ENCODE results near the gene ARCN1. TPM values are rescaled to one million over a fixed set of nuclear protein-coding genes. Genes with fewer than 3 reads are reported as not detected.

Gene ARCN1
- total and polyA plus RNA-seq, 2 donors (not counting 1 experiment from before 2014, with no cell fraction given) = 42.9 to 83.2 TPM

DNA sequence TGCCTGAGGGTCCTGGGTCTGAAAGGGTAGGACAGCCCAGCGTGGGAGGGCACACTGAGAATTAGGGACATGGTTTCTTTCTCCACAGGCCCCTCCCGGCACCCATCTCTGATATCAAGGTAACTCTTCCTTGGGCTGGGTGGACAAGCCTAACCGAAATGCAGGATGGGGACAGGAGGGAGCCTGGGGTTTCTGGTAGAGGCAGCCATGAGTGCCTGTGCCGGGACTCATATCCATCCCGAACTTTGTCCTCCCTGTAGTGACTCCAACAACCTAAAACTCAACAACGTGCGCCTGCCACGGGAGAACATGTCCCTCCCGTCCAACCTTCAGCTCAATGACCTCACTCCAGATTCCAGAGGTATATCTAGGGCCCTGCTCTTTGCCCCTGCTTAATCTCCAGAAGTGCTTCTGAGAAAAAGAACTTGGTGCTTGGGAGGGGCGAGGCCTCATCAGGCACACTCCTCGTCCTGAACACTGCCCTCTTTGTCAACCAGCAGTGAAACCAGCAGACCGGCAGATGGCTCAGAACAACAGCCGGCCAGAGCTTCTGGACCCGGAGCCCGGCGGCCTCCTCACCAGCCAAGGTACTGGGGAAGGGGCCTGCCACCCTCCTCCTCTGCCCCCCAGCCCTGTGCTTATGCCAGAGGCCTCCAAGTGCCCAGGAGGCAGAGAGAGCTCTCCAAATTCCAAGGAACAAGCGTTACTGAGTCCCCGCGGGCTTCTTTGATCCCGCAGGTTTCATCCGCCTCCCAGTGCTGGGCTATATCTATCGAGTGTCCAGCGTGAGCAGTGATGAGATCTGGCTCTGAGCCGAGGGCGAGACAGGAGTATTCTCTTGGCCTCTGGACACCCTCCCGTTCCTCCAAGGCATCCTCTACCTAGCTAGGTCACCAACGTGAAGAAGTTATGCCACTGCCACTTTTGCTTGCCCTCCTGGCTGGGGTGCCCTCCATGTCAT, 38.2 kb upstream of the ARCN1 start:
- no peak overlapping the region for H3K4me2 ChIP-seq (replicated peaks; ENCODE audit: low read depth, low read length, poor library complexity, severe bottlenecking)
- H3K27ac Mint-ChIP-seq = no peak overlapping the region
- H3K27me3 ChIP-seq (replicated peaks in 1 of 4; ENCODE audit: control extremely low read depth in 1 of 4, control insufficient read depth in 3 of 4, insufficient read depth in 4 of 4, low read length in 3 of 4) = no peaks in the 10 kb centered on the region
- no peaks in the 10 kb centered on the region for H3K9me3 ChIP-seq (ENCODE audit: control extremely low read depth in 1 of 3, control insufficient read depth in 2 of 3, insufficient read depth in 1 of 3, low read length in 2 of 3)
- H3K27me3 Mint-ChIP-seq = no peaks in the 10 kb centered on the region
- intact Hi-C loops (cut with micrococcal nuclease) = no loop called here
- ATAC-seq (ENCODE audit: low read depth) (no peak), DNase-seq (no peak)
- no peaks in the 10 kb centered on the region for H3K79me2 ChIP-seq (ENCODE audit: control insufficient read depth, insufficient read depth, low read length)
- ChIA-PET POLR2A (interaction anchor here (0.7 kb wide), 1 partner anchor 9 kb away, joined by 3 read pairs; no protein-coding TSS in a partner anchor), CTCF (no interaction called here)
- WGBS (ENCODE audit: insufficient coverage) = 93% methylated on average over 24 of the region's 27 CpGs
- H3K27ac ChIP-seq (ENCODE audit: low read length in 2 of 2) = no peak overlapping the region
- H2AFZ ChIP-seq (ENCODE audit: insufficient read depth, low read depth, low read length, poor library complexity, severe bottlenecking) = no peak overlapping the region
- H3K4me1 Mint-ChIP-seq = peaks cover 18% of the 10 kb centered on the region
- no peak overlapping the region for H3K4me3 ChIP-seq (ENCODE audit: control extremely low read depth in 1 of 5, extremely low read depth in 1 of 5, insufficient read depth in 1 of 5, low read depth in 2 of 5, low read length in 4 of 5)
- H3K4me1 ChIP-seq (ENCODE audit: control insufficient read depth in 2 of 2, insufficient read depth in 2 of 2, low read length in 2 of 2) = peaks cover 14 to 21% of the 10 kb centered on the region in 2 donors
- no peaks in the 10 kb centered on the region for H3K36me3 ChIP-seq (replicated peaks in 1 of 2; ENCODE audit: control extremely low read depth in 1 of 2, control insufficient read depth in 1 of 2, extremely low read depth in 1 of 2, insufficient read depth in 2 of 2, low read length in 1 of 2)
- H4K20me1 ChIP-seq (ENCODE audit: control insufficient read depth, insufficient read depth, low read length, poor library complexity, severe bottlenecking) = no peaks in the 10 kb centered on the region
- TF ChIP-seq EZH2 (IDR thresholded peaks at IDR 0.05; ENCODE audit: borderline replicate concordance, insufficient read depth, low read depth, low read length, poor library complexity, severe bottlenecking) = no peak
- TF ChIP-seq, protein P1, sequence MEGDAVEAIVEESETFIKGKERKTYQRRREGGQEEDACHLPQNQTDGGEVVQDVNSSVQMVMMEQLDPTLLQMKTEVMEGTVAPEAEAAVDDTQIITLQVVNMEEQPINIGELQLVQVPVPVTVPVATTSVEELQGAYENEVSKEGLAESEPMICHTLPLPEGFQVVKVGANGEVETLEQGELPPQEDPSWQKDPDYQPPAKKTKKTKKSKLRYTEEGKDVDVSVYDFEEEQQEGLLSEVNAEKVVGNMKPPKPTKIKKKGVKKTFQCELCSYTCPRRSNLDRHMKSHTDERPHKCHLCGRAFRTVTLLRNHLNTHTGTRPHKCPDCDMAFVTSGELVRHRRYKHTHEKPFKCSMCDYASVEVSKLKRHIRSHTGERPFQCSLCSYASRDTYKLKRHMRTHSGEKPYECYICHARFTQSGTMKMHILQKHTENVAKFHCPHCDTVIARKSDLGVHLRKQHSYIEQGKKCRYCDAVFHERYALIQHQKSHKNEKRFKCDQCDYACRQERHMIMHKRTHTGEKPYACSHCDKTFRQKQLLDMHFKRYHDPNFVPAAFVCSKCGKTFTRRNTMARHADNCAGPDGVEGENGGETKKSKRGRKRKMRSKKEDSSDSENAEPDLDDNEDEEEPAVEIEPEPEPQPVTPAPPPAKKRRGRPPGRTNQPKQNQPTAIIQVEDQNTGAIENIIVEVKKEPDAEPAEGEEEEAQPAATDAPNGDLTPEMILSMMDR (IDR thresholded peaks at IDR 0.05) = no peak
- H3K9ac ChIP-seq (ENCODE audit: low read length) = no peak overlapping the region
- no peaks in the 10 kb centered on the region for H3K9me3 Mint-ChIP-seq (ENCODE audit: insufficient read depth)
- peak overlapping the region; percentile 19 for H3K4me3 Mint-ChIP-seq

DNA sequence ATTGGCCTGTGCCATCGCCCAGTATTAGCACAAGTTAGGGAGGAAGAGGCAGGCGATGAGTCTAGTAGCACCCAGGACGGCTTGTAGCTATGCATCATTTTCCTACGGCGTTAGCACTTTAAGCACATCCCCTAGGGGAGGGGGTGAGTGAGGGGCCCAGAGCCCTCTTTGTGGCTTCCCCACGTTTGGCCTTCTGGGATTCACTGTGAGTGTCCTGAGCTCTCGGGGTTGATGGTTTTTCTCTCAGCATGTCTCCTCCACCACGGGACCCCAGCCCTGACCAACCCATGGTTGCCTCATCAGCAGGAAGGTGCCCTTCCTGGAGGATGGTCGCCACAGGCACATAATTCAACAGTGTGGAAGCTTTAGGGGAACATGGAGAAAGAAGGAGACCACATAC, 36.9 kb upstream of the ARCN1 start:
- WGBS (ENCODE audit: insufficient coverage) = 87% methylated on average over 8 of the region's 9 CpGs

More for the DNA sequence above, 36.9 kb upstream of the ARCN1 start:
- H3K27ac Mint-ChIP-seq = no peak overlapping the region
- no peaks in the 10 kb centered on the region for H3K27me3 Mint-ChIP-seq
- no peak overlapping the region for H3K9ac ChIP-seq (ENCODE audit: low read length)
- peaks cover 10% of the 10 kb centered on the region for H3K4me1 Mint-ChIP-seq
- H3K4me3 ChIP-seq (ENCODE audit: control extremely low read depth in 1 of 5, extremely low read depth in 1 of 5, insufficient read depth in 1 of 5, low read depth in 2 of 5, low read length in 4 of 5) = no peak overlapping the region
- no peak for ATAC-seq (ENCODE audit: low read depth)
- no peak overlapping the region for H2AFZ ChIP-seq (ENCODE audit: insufficient read depth, low read depth, low read length, poor library complexity, severe bottlenecking)
- no peaks in the 10 kb centered on the region for H3K79me2 ChIP-seq (ENCODE audit: control insufficient read depth, insufficient read depth, low read length)
- H3K9me3 ChIP-seq (ENCODE audit: control extremely low read depth in 1 of 3, control insufficient read depth in 2 of 3, insufficient read depth in 1 of 3, low read length in 2 of 3) = no peaks in the 10 kb centered on the region
- no peak overlapping the region for H3K4me2 ChIP-seq (replicated peaks; ENCODE audit: low read depth, low read length, poor library complexity, severe bottlenecking)
- peaks cover 7 to 11% of the 10 kb centered on the region in 2 donors for H3K4me1 ChIP-seq (ENCODE audit: control insufficient read depth in 2 of 2, insufficient read depth in 2 of 2, low read length in 2 of 2)
- CTCF ChIA-PET = no interaction called here
- intact Hi-C loops (cut with micrococcal nuclease) = no loop called here
- no peak overlapping the region for H3K4me3 Mint-ChIP-seq
- H3K27me3 ChIP-seq (replicated peaks in 1 of 4; ENCODE audit: control extremely low read depth in 1 of 4, control insufficient read depth in 3 of 4, insufficient read depth in 4 of 4, low read length in 3 of 4) = no peaks in the 10 kb centered on the region
- no peak overlapping the region for H3K27ac ChIP-seq (ENCODE audit: low read length in 2 of 2)
- H4K20me1 ChIP-seq (ENCODE audit: control insufficient read depth, insufficient read depth, low read length, poor library complexity, severe bottlenecking) = no peaks in the 10 kb centered on the region
- no peaks in the 10 kb centered on the region for H3K36me3 ChIP-seq (replicated peaks in 1 of 2; ENCODE audit: control extremely low read depth in 1 of 2, control insufficient read depth in 1 of 2, extremely low read depth in 1 of 2, insufficient read depth in 2 of 2, low read length in 1 of 2)
- H3K9me3 Mint-ChIP-seq (ENCODE audit: insufficient read depth) = no peaks in the 10 kb centered on the region
- no peak for DNase-seq
- POLR2A ChIA-PET = no interaction called here
- TF ChIP-seq, protein P1 (IDR thresholded peaks at IDR 0.05) = no peak
- no peak for TF ChIP-seq EZH2 (IDR thresholded peaks at IDR 0.05; ENCODE audit: borderline replicate concordance, insufficient read depth, low read depth, low read length, poor library complexity, severe bottlenecking)

Data from B cell (primary cell).